GM18867 (cell line): Measurements from ENCODE around the gene RUFY2.

Source experiments
- ATAC-seq: cut with Tn5 transposase; IDR thresholded peaks from one replicate; pipeline ENCODE4 v1.9.1; 2021; ENCODE audit warnings: mild to moderate bottlenecking, moderate library complexity; ENCODE audit not compliant: unreplicated experiment

The RUFY2 gene

DNA sequence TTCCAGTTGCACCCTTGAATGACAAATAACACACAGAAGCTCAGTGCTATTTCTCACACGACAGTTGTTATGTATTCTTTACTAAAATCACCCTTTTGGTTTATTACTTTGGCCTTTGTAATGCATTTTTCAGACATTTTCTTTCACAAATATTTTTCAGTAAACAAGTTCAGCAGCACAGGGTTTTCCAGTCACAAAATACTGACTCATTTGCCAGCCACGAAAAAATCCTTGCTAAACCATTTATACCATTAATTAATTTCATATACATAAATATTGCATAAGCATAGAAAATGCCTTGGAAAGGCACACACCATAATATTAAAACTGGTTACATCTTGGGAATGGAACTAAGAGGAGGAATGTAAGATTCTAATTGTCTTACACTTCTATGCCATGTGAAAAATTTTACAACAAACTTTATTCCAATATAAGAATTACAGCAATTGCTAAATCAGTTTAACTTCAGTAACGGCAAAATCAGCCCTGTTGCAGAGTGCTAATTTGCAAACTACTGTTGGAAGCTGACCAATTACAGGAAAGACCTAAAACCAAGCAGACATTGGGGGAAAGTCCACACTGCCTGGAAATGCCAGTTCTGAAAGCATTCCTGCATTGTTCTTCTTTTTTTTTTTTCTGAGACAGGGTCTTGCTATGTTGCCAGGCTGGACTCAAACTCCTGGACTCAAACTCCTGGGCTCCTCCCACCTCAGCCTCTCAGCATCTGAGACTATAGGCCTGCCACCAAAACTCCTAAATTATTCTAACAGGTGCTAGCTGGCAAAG lies 42.8 kb downstream of the RUFY2 start:
- ATAC-seq, result no peak

GRCh38 chr10:68362590-68362989 lies 44.5 kb downstream of the RUFY2 start:
- no peak for ATAC-seq

DNA sequence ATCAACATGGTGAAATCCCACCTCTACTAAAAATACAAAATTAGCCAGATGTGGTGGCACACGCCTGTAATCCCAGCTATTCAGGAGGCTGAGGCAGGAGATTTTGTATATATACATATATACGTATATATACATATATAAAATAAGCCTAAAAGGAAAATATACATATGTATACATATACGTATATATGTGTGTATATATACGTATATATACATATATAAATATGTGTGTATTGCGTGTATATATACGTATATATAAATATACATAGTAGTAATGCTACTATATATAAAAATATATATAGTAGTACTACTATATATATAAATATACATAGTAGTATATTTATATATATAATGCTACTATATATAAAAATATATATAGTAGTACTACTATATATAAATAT lies 47.9 kb downstream of the RUFY2 start:
- ATAC-seq, result no peak

- ATAC-seq, result no peak
Observed at GRCh38 chr10:68353537-68353936, 53.5 kb downstream of the RUFY2 start.

- ATAC-seq, result no peak
Observed at GRCh38 chr10:68348265-68348741, 58.8 kb downstream of the RUFY2 start.

DNA sequence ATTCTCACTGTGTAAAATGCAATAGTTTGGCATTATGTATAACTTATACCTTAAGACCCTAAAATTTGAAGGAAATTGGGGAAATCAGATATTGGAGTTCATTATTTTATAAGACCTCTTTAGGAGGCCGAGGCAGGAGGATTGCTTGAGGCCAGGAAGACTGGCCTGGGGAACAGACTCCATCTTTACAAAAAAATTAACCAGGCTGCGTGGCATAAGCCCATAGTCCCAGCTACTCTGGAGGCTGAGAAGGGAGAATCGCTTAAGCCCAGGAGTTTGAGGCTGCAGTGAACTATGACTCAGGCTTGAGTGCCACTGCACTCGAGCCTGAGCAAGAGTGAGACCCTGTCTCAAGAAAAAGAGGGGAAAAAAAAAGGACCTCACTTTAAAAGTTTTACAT lies 60.3 kb downstream of the RUFY2 start:
- ATAC-seq, result no peak

GRCh38 chr10:68345621-68346020 lies 61.5 kb downstream of the RUFY2 start:
- ATAC-seq, result no peak

- no peak for ATAC-seq
Observed at GRCh38 chr10:68342909-68343516, 64.1 kb downstream of the RUFY2 start.

DNA sequence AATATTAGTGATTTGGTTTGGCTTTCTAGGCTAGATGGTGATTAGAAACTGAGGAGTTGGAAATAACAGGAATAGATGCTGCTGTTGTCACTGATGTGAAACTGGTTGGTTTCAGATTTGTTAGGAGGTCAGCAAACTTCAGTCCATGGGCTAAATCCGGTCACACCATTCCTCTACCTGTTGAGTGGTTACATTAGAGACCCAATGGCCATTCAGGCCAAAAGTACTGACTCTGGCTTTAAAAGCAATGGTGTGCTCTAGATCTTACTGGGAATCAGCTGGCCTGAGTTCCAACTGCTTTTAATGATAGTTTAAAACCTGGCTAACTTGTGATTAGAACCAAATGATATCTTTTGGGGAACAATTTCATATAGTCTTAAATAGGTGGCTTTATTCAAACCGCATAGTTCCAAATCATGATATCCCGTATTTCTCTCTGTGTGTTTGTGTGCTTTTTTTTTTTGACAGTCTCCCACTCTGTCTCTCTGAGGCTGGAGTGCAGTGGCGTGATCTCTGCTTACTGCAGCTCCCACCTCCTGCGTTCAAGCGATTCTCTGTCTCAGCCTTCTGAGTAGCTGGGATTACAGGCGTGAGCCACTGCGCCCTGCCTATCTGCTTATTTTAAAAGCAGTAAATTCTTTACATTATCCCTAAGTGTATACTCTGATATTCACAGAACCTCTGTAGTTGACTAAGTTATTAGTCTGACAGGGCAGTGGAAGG lies 66.6 kb downstream of the RUFY2 start:
- no peak for ATAC-seq

DNA sequence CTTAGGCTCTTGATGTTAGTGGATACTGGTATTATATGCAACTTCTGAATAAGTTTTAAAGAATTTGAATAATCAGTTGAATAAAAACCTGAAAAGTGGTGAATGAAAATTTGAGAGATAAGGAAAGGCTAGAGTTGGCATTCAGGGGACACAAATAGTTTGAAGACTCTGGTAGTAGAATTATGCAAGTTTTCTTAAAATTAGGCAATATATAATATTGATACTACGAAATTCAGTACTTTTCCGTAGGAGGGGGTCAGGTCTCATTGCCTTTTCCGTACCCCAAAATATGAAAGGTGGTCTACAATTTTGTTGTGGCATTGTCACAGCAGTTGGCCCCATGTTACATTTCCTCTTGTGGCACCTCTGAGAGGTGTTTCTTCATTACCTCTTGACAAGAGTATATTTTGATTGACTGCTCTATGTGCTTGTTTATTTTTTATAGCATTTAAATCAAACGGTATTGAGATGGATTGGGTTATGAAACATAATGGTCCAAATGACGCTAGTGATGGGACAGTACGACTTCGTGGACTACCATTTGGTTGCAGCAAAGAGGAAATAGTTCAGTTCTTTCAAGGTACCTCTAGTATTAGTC lies 70.2 kb downstream of the RUFY2 start:
- no peak for ATAC-seq

DNA sequence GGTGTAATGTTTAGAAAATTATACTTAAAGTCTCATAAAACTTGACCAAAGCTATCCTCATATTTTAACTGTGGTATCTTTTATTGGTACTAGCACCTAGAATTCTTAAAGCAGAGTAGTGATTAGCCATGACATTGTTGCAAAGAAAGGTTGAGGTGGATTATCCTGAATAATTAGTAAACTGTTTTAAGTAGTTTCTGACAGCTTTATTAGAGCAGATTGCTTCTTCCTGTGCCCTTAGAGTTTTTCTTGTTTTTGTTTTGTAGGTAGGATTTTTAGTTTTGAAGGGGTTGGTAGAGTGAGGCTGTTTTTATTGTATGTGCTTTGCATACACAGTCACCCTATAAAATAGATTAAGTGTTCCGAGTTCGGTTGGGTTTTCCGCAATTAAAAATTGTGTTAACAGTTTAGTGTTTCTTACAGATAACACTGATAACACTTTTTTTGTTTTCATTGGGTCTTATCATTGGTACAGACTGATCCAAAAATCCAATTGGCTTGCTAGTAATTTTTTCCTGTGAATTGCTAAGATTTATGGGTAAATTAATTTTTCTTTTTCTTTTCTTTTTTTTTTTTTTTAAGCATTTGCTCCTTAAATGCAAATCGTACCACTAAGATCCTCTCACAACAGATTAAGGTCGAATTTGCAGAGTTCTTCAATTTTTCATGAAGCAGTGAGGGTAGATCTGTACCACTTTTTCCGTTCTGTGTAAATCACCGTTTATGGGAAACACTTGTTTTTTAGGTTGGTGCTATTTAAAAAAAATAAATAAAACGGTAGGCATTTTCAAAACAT lies 72.2 kb downstream of the RUFY2 start:
- no peak for ATAC-seq

DNA sequence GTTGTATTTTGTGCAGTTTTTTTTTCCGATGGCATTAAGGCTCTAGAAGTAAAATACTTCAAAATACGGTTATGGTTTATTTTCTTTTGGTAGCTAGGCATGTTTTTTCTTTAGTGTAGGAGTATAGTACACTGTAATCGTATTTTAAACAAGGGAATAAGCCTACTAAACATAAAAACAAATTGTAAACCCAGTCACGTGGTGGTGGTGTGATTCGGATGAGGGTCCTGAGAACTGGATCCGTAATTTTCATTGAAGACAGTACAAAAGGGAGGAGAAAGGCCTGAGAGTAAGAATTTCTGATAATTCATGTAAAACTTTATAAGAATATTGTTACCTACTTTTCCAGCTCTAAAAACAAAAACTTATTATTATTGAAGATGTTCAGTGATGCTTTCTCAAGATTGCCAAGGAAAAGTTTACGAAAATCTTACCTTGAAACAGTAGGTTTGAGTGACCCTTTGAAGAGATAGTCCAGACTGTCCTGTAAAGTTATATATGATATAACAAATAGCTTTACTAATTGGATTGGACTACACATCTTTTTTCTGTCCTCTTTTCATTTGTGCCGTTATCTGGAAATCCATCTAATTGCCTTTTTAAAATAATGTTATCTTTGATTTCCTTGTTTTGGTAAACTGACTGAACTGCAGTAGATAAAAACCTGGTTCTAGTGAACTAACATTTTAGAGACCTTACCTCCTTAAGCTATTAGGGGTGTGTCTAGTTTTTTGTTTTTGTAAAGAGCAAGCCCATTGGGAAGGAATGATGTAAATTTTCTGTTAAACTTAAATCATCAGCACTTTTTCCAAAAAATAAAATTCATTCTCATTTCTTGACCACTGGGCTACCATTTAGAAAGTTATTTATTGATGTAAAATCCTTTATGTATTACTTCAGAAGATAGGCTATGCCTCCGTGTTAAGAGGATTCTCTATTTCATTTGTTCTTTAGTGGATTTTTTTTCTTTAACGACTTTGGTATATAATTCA lies 73.3 kb downstream of the RUFY2 start:
- ATAC-seq, result no peak

DNA sequence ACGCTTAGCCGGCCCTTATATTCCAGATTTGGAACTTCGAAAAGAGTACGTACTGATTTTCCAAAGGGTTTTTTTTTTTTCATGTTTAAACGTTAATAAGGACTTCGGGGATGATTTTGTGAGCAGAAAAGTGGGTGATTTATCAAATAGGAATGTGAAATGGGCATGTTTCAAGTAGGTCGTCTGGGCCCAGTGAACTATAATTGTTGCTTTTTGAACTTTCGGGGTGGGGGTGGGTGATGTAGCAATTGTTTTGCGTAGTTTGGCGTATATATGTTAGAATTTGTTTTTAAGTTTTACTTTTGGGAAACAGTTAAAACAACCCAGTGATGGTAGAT lies 74.0 kb downstream of the RUFY2 start:
- no peak for ATAC-seq

DNA sequence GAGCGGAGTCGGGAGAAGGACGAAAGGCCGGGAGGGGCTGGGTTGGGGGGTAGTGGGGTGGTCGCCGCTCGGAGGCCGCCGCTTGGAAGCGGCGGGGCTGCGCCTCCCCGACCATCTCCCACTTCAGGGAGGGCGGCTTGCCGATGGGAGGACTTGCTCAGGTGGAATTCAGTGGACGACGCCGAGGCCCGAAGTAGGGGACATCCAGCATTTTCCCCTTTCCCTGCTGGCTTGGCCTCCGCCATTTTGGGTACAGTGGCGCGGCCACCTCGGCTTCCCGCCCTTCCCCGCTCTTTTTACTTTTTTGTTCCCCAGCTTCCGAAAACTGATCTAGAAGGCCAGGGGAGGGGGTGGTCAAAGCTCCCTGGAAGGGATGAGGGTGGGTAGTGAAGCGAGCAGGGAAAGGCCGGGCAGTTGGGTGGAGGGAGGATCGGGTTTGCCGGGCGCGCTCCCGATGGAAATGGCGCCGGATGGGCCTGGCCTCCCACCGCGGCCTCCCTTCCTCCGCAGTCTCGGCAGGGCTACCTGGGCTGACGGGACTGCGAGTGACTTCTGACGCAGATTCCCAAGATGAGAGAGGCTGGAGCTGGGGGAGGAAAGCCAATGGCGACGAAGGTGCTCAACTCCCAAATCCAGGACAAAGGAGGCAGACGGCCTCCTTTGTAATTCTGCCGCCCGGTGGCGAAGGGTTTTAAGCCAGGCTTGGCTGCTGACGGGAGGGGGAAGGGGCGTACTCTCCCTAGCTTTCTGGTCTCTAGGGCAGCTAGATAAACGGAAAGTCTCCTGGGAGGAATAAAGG lies 74.6 kb downstream of the RUFY2 start, which contains the start of gene PBLD:
TSS of gene PBLD (minus strand) at position 670 of the 799 bp plus-strand sequence. CDS start 26,084 bp downstream, outside the sequence.
- ATAC-seq, result peak; percentile 20

- peak; percentile 79 for ATAC-seq
Observed at GRCh38 chr10:68331455-68332258, 75.4 kb downstream of the RUFY2 start, which contains the start of gene HNRNPH3. HNRNPH3 (plus strand) TSS chr10:68332064; CDS start chr10:68337222, 5,158 bp downstream.

GRCh38 chr10:68330852-68331454 lies 76.1 kb downstream of the RUFY2 start:
- no peak for ATAC-seq

DNA sequence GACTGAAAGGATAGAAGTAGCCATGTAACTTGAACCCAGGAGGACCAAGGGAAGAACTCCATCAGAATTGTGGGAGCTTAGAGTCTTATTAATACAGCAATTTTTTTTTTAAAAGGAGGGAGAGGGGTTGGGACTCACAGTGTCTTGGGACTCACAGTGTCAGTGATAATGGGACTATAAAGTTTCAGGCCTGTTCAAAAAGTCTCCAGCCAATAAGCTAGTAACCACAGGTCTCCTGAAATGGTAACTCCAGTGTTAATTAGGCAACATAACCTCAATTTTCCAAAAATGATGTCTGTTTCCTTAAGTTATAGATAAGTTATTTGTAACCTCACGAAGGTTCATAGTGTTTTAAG lies 77.6 kb downstream of the RUFY2 start:
- no peak for ATAC-seq
